Measurements from ENCODE around the gene SUSD1. TPM values are rescaled to one million over a fixed set of nuclear protein-coding genes. Genes with fewer than 3 reads are reported as not detected.

SUSD1 gene
- polyA plus RNA-seq, 1 donor from 2014 or later: 2.0 TPM

DNA sequence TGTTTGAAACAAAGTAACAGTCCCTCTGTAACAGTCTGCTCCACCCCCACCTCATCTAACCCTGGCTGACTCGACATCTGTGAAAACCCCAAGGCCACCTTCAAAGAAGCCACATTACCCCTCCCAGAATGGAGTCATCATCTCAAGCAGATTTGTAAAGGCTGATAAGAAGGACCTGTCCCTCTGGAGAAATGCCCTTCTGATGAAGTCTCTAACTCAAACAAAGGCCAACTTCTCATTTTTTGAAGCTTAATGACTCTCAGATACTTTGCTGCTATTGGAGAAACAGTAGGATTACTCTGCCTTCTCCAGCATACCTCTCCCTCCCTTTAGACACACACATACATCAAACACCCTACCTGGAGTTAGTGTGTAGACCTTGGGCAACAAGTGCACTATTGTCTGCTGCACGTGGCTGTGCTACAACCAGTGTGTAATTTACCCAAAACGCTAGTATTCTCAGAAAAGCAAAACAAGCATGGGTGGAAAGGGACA, 5.3 kb upstream of the SUSD1 start:
- Histone ChIP-seq H4K20me1 (ENCODE audit: insufficient read depth) (no peaks in the 10 kb centered on the region), H3K4me2 (ENCODE audit: low read length) (no peak overlapping the region), H3K9me3 (ENCODE audit: low read length) (no peaks in the 10 kb centered on the region), H3K9ac (ENCODE audit: low read length) (no peak overlapping the region), H3K27ac (ENCODE audit: low read length) (no peak overlapping the region), H3K79me2 (replicated peaks; ENCODE audit: insufficient read depth, low read length) (no peaks in the 10 kb centered on the region), H3K27me3 (ENCODE audit: insufficient read depth, low read depth, low read length) (peaks cover 14% of the 10 kb centered on the region), H3K9me2 (ENCODE audit: insufficient read depth, low read length) (no peaks in the 10 kb centered on the region), H3F3A (ENCODE audit: insufficient read depth, low read length, poor library complexity, severe bottlenecking) (no peaks in the 10 kb centered on the region), H3K36me3 (ENCODE audit: insufficient read depth, low read length) (no peaks in the 10 kb centered on the region), H3K4me3 (ENCODE audit: low read length) (no peak overlapping the region), H2AFZ (ENCODE audit: low read depth, low read length) (no peak overlapping the region)
- TF ChIP-seq EZH2 (IDR thresholded peaks at IDR 0.05; ENCODE audit: borderline replicate concordance, insufficient read depth, low read length, poor library complexity, severe bottlenecking) (no peak), TAF1 (IDR thresholded peaks at IDR 0.05; ENCODE audit: low read depth) (no peak), POLR2AphosphoS5 (IDR thresholded peaks at IDR 0.05) (no peak), EP300 (conservative IDR thresholded peaks at IDR 0.05; ENCODE audit: poor library complexity, severe bottlenecking) (no peak), RAD21 (conservative IDR thresholded peaks at IDR 0.05) (no peak), MXI1 (conservative IDR thresholded peaks at IDR 0.05; ENCODE audit: poor library complexity, severe bottlenecking) (no peak), SMC3 (conservative IDR thresholded peaks at IDR 0.05; ENCODE audit: poor library complexity) (no peak)
- TF ChIP-seq, protein P1, sequence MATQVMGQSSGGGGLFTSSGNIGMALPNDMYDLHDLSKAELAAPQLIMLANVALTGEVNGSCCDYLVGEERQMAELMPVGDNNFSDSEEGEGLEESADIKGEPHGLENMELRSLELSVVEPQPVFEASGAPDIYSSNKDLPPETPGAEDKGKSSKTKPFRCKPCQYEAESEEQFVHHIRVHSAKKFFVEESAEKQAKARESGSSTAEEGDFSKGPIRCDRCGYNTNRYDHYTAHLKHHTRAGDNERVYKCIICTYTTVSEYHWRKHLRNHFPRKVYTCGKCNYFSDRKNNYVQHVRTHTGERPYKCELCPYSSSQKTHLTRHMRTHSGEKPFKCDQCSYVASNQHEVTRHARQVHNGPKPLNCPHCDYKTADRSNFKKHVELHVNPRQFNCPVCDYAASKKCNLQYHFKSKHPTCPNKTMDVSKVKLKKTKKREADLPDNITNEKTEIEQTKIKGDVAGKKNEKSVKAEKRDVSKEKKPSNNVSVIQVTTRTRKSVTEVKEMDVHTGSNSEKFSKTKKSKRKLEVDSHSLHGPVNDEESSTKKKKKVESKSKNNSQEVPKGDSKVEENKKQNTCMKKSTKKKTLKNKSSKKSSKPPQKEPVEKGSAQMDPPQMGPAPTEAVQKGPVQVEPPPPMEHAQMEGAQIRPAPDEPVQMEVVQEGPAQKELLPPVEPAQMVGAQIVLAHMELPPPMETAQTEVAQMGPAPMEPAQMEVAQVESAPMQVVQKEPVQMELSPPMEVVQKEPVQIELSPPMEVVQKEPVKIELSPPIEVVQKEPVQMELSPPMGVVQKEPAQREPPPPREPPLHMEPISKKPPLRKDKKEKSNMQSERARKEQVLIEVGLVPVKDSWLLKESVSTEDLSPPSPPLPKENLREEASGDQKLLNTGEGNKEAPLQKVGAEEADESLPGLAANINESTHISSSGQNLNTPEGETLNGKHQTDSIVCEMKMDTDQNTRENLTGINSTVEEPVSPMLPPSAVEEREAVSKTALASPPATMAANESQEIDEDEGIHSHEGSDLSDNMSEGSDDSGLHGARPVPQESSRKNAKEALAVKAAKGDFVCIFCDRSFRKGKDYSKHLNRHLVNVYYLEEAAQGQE (IDR thresholded peaks at IDR 0.05; ENCODE audit: borderline replicate concordance): no peak
- TF ChIP-seq, protein P2, sequence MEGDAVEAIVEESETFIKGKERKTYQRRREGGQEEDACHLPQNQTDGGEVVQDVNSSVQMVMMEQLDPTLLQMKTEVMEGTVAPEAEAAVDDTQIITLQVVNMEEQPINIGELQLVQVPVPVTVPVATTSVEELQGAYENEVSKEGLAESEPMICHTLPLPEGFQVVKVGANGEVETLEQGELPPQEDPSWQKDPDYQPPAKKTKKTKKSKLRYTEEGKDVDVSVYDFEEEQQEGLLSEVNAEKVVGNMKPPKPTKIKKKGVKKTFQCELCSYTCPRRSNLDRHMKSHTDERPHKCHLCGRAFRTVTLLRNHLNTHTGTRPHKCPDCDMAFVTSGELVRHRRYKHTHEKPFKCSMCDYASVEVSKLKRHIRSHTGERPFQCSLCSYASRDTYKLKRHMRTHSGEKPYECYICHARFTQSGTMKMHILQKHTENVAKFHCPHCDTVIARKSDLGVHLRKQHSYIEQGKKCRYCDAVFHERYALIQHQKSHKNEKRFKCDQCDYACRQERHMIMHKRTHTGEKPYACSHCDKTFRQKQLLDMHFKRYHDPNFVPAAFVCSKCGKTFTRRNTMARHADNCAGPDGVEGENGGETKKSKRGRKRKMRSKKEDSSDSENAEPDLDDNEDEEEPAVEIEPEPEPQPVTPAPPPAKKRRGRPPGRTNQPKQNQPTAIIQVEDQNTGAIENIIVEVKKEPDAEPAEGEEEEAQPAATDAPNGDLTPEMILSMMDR (IDR thresholded peaks at IDR 0.05; ENCODE audit: poor library complexity, severe bottlenecking): no peak

DNA sequence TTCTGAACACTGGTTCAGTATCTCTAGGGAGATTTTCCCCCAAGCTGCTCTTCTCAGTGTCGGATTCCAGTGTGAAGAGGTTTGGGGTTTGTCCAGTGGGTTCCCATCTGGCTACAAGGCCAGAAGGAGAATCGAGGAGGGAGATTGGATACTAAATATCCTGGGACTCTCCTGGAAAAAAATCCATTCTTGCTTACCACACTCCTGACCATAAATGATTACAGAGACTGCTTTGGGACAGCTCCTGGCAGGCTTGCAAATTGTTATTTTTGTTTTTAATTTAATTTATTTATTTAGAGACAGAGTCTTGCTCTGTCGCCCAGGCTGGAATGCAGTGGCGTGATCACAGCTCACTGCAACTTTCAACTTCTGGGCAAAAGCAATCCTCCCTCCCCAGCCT, 4.7 kb upstream of the SUSD1 start:
- Histone ChIP-seq H4K20me1 (ENCODE audit: insufficient read depth) (no peaks in the 10 kb centered on the region), H3K36me3 (ENCODE audit: insufficient read depth, low read length) (no peaks in the 10 kb centered on the region), H3K27ac (ENCODE audit: low read length) (no peak overlapping the region), H3K9ac (ENCODE audit: low read length) (no peak overlapping the region), H3K9me3 (ENCODE audit: low read length) (no peaks in the 10 kb centered on the region), H3K4me3 (ENCODE audit: low read length) (no peak overlapping the region), H3K27me3 (ENCODE audit: insufficient read depth, low read depth, low read length) (peaks cover 18% of the 10 kb centered on the region), H3K4me2 (ENCODE audit: low read length) (no peak overlapping the region), H2AFZ (ENCODE audit: low read depth, low read length) (no peak overlapping the region), H3K9me2 (ENCODE audit: insufficient read depth, low read length) (no peaks in the 10 kb centered on the region), H3K79me2 (replicated peaks; ENCODE audit: insufficient read depth, low read length) (no peaks in the 10 kb centered on the region), H3F3A (ENCODE audit: insufficient read depth, low read length, poor library complexity, severe bottlenecking) (no peaks in the 10 kb centered on the region)
- TF ChIP-seq, protein P2 (IDR thresholded peaks at IDR 0.05; ENCODE audit: poor library complexity, severe bottlenecking): no peak
- no peak for TF ChIP-seq EZH2 (IDR thresholded peaks at IDR 0.05; ENCODE audit: borderline replicate concordance, insufficient read depth, low read length, poor library complexity, severe bottlenecking)
- TF ChIP-seq, protein P1 (IDR thresholded peaks at IDR 0.05; ENCODE audit: borderline replicate concordance): no peak
- no peak for TF ChIP-seq POLR2AphosphoS5 (IDR thresholded peaks at IDR 0.05)
- TF ChIP-seq SMC3 (conservative IDR thresholded peaks at IDR 0.05; ENCODE audit: poor library complexity): no peak
- no peak for TF ChIP-seq EP300 (conservative IDR thresholded peaks at IDR 0.05; ENCODE audit: poor library complexity, severe bottlenecking)
- TF ChIP-seq MXI1 (conservative IDR thresholded peaks at IDR 0.05; ENCODE audit: poor library complexity, severe bottlenecking): no peak
- no peak for TF ChIP-seq RAD21 (conservative IDR thresholded peaks at IDR 0.05)
- TF ChIP-seq TAF1 (IDR thresholded peaks at IDR 0.05; ENCODE audit: low read depth): no peak

Measured in neural cell (in vitro differentiated cells).